GM20000 (cell line): Measurements from ENCODE around the gene E2F7.

Experiments used
- DNase-seq: peaks from one replicate; pipeline ENCODE4 v3.0.0; 2012; ENCODE audit warnings: low spot score
- CTCF ChIP-seq: IDR thresholded peaks from 2 replicates; pipeline ENCODE4 v1.5.1; 2012; ENCODE audit warnings: mild to moderate bottlenecking, control low read depth; ENCODE audit errors: extremely low read depth, missing control alignments

The E2F7 gene

GRCh38 chr12:77016606-77017005 is 48.8 kb downstream of the E2F7 start:
- DNase-seq, result no peak
- no peak for TF ChIP-seq CTCF

- DNase-seq, result no peak
- no peak for TF ChIP-seq CTCF
These were observed 52.3 kb downstream of the E2F7 start for GRCh38 chr12:77013091-77013490.

GRCh38 chr12:77010691-77011548 is 54.4 kb downstream of the E2F7 start:
- TF ChIP-seq CTCF, result peak; percentile 93
- DNase-seq, result peak; percentile 66

- no peak for TF ChIP-seq CTCF
- no peak for DNase-seq
These were observed 57.9 kb downstream of the E2F7 start for GRCh38 chr12:77007476-77007875.

- no peak for DNase-seq
- no peak for TF ChIP-seq CTCF
These were observed 59.7 kb downstream of the E2F7 start for GRCh38 chr12:77005611-77006098.

GRCh38 chr12:77003914-77004313 is 61.5 kb downstream of the E2F7 start:
- DNase-seq, result no peak
- TF ChIP-seq CTCF, result no peak

GRCh38 chr12:77003246-77003645 is 62.1 kb downstream of the E2F7 start:
- TF ChIP-seq CTCF, result no peak
- no peak for DNase-seq
